HCT116 (cell line): ENCODE results near the gene FFAR4. TPM values are rescaled to one million over a fixed set of nuclear protein-coding genes. Genes with fewer than 3 reads are reported as not detected.

Experiments used
- ATAC-seq: fragments of 200-7000 bp; cut with Tn5 transposase; 2 replicates; pipeline ENCODE4 v1.9.1; 2020; ENCODE audit warnings: mild to moderate bottlenecking, moderate library complexity
- BruUV-seq: library from RNA; stranded (reverse); fragments of 400-500 nt; replicated peaks from 2 replicates; lab custom pipeline; 2021; lab: Mats Ljungman, UMichigan
- CTCF ChIA-PET: fragments of 300-600 bp; sonication (Branson Sonifier 250); formaldehyde crosslinking; loops from one replicate; lab custom pipeline; 2021; ENCODE audit warnings: antibody characterized with exemption; lab: Charles Lee
- POLR2A ChIA-PET: fragments of 300-600, 350-600 bp; sonication (Branson Sonifier 250); formaldehyde crosslinking; loops from one replicate; lab custom pipeline; 2021; ENCODE audit warnings: antibody characterized with exemption; lab: Charles Lee
- RAD21 ChIA-PET, 2 experiments: fragments of 300-600 bp; sonication (Branson Sonifier 250); formaldehyde crosslinking; loops; one replicate each; lab custom pipeline; 2023; ENCODE audit warnings: low total read pairs in 2 of 2; ENCODE audit not compliant: uncharacterized antibody in 2 of 2, unreplicated experiment in 2 of 2, low non-redundant PET in 1 of 2; lab: Charles Lee
- DNase-seq: peaks from one replicate; pipeline ENCODE4 v3.0.0-alpha.2; 2010; ENCODE audit warnings: low read depth, low spot score
- H2AFZ ChIP-seq: fragments of 200-600 bp; shearing (Covaris generic), sonication (generic); 2 replicates; pipeline ENCODE4 v1.6.1; 2017; ENCODE audit warnings: low read depth, mixed run types, mixed read lengths, antibody characterized with exemption, low read length; ENCODE audit not compliant: poor library complexity, severe bottlenecking
- H3K27ac ChIP-seq: 2 replicates; pipeline ENCODE4 v1.5.1; 2012; ENCODE audit warnings: low read depth, low read length
- H3K27me3 ChIP-seq: fragments of 200-600 bp; sonication (generic); 2 replicates; pipeline ENCODE4 v1.6.1; 2016; ENCODE audit warnings: mixed run types, low read length, mixed read lengths; ENCODE audit not compliant: insufficient read depth
- H3K36me3 ChIP-seq, 2 experiments: fragments of 200-500 bp in 1 of 2; fragments of 200-600 bp in 1 of 2; sonication (Bioruptor generic) in 1 of 2; sonication (generic) in 1 of 2; 2 replicates each; pipeline versions ENCODE4 v1.5.1 to v1.6.1; 2014 to 2016; ENCODE audit warnings: low read length in 2 of 2, inconsistent platforms in 1 of 2, mixed read lengths in 1 of 2, mixed run types in 1 of 2; ENCODE audit not compliant: insufficient read depth in 2 of 2, control insufficient read depth in 1 of 2
- H3K4me1 ChIP-seq, 2 experiments: fragments of 200-600 bp in 1 of 2; sonication (generic) in 1 of 2; 2 replicates each; pipeline versions ENCODE4 v1.5.1 to v1.6.1; 2012 to 2017; ENCODE audit warnings: low read length in 2 of 2, inconsistent platforms in 1 of 2, mild to moderate bottlenecking in 1 of 2, mixed read lengths in 1 of 2, mixed run types in 1 of 2, moderate library complexity in 1 of 2; ENCODE audit not compliant: insufficient read depth in 2 of 2, control insufficient read depth in 1 of 2
- H3K4me2 ChIP-seq: fragments of 200-600 bp; sonication (generic); 2 replicates; pipeline ENCODE4 v1.6.1; 2017; ENCODE audit warnings: mixed run types, low read length, mixed read lengths
- H3K4me3 ChIP-seq, 2 experiments: fragments of 200-600 bp in 1 of 2; sonication (generic) in 1 of 2; replicated peaks in 1 of 2; 2 replicates each; pipeline ENCODE4 v1.5.1; 2011 to 2016; ENCODE audit warnings: low read length in 2 of 2, control low read depth in 1 of 2, low read depth in 1 of 2, mild to moderate bottlenecking in 1 of 2, mixed read lengths in 1 of 2, mixed run types in 1 of 2
- H3K79me2 ChIP-seq: fragments of 200-600 bp; sonication (generic); 2 replicates; pipeline ENCODE4 v1.6.1; 2017; ENCODE audit warnings: mild to moderate bottlenecking, mixed run types, low read length, moderate library complexity, mixed read lengths; ENCODE audit not compliant: insufficient read depth
- H3K9ac ChIP-seq: fragments of 200-600 bp; sonication (generic); 2 replicates; pipeline ENCODE4 v1.6.1; 2016; ENCODE audit warnings: low read length, mixed read lengths
- H3K9me2 ChIP-seq: fragments of 200-600 bp; sonication (generic), shearing (Covaris generic); 2 replicates; pipeline ENCODE4 v1.6.1; 2017; ENCODE audit warnings: mixed run types, mild to moderate bottlenecking, moderate library complexity; ENCODE audit not compliant: insufficient read depth
- H3K9me3 ChIP-seq, 2 experiments: fragments of 200-500 bp in 1 of 2; fragments of 200-600 bp in 1 of 2; sonication (Bioruptor generic) in 1 of 2; sonication (generic) in 1 of 2; 2 replicates each; pipeline ENCODE4 v1.6.1; 2014 to 2017; ENCODE audit warnings: low read length in 2 of 2, mixed read lengths in 2 of 2, inconsistent platforms in 1 of 2, low read depth in 1 of 2, mild to moderate bottlenecking in 1 of 2, mixed run types in 1 of 2, moderate library complexity in 1 of 2; ENCODE audit not compliant: control insufficient read depth in 1 of 2, insufficient read depth in 1 of 2
- H4K20me1 ChIP-seq: fragments of 200-600 bp; sonication (generic), shearing (Covaris generic); 2 replicates; pipeline ENCODE4 v1.6.1; 2017; ENCODE audit warnings: mixed run types, mild to moderate bottlenecking, moderate library complexity; ENCODE audit not compliant: insufficient read depth
- ATF3 ChIP-seq: IDR thresholded peaks from 2 replicates; pipeline ENCODE4 v1.6.1; 2012
- CBX3 ChIP-seq: IDR thresholded peaks from 2 replicates; pipeline ENCODE4 v1.6.1; 2012; ENCODE audit warnings: low read depth
- CEBPB ChIP-seq: IDR thresholded peaks from 2 replicates; pipeline ENCODE4 v1.6.1; 2012; ENCODE audit warnings: low read depth
- CTCF ChIP-seq, 3 experiments: fragments of 200-600 bp in 1 of 3; sonication (generic) in 1 of 3; IDR thresholded peaks in 2 of 3; conservative IDR thresholded peaks in 1 of 3; 2 replicates each; pipeline ENCODE4 v1.5.1; 2012 to 2017; ENCODE audit warnings: low read depth in 2 of 3, low read length in 2 of 3, antibody characterized with exemption in 1 of 3, borderline replicate concordance in 1 of 3, control low read depth in 1 of 3, mild to moderate bottlenecking in 1 of 3, mixed read lengths in 1 of 3, mixed run types in 1 of 3, moderate library complexity in 1 of 3; ENCODE audit not compliant: insufficient read depth in 1 of 3
- EZH2 ChIP-seq: fragments of 200-600 bp; sonication (generic); IDR thresholded peaks from 2 replicates; pipeline ENCODE4 v1.6.1; 2017; ENCODE audit warnings: antibody characterized with exemption, mixed run types
- EZH2phosphoT487 ChIP-seq: fragments of 200-600 bp; IDR thresholded peaks from 2 replicates; pipeline ENCODE4 v1.6.1; 2018; ENCODE audit warnings: antibody characterized with exemption, borderline replicate concordance
- JUND ChIP-seq: IDR thresholded peaks from 2 replicates; pipeline ENCODE4 v1.6.1; 2012
- POLR2A ChIP-seq: IDR thresholded peaks from 2 replicates; pipeline ENCODE4 v1.7.0; 2011; ENCODE audit warnings: borderline replicate concordance; ENCODE audit not compliant: insufficient read depth, insufficient read length; ENCODE audit errors: extremely low read depth
- POLR2AphosphoS5 ChIP-seq: IDR thresholded peaks from 2 replicates; pipeline ENCODE4 v1.6.1; 2011; ENCODE audit warnings: mild to moderate bottlenecking, low read depth, low read length, moderate library complexity
- RAD21 ChIP-seq: IDR thresholded peaks from 2 replicates; pipeline ENCODE4 v1.6.1; 2012; ENCODE audit warnings: low read depth, mild to moderate bottlenecking
- SIN3A ChIP-seq: IDR thresholded peaks from 2 replicates; pipeline ENCODE4 v1.6.1; 2012; ENCODE audit warnings: low read depth
- SP1 ChIP-seq: IDR thresholded peaks from 2 replicates; pipeline ENCODE4 v1.6.1; 2012; ENCODE audit warnings: low read depth
- TCF7L2 ChIP-seq: IDR thresholded peaks from 2 replicates; pipeline ENCODE4 v1.7.0; 2011; ENCODE audit warnings: borderline replicate concordance, inconsistent platforms; ENCODE audit not compliant: insufficient read depth, insufficient read length; ENCODE audit errors: extremely low read depth
- YY1 ChIP-seq: IDR thresholded peaks from 2 replicates; pipeline ENCODE4 v1.6.1; 2011; ENCODE audit warnings: low read length, low read depth, moderate library complexity, mild to moderate bottlenecking; ENCODE audit not compliant: insufficient replicate concordance; ENCODE audit errors: extremely low read depth
- ZFX ChIP-seq: fragments of 450-650 bp; IDR thresholded peaks from 2 replicates; pipeline ENCODE4 v1.6.1; 2017
- intact Hi-C: fragments of 100-400 bp; cut with micrococcal nuclease; formaldehyde crosslinking; loops from 2 replicates; pipeline ENCODE4 v1.10.0; 2022
- total RNA-seq: library from RNA; stranded (reverse); gene quantifications from one replicate; pipeline ENCODE4 v1.2.1, GENCODE V29; 2021; ENCODE audit not compliant: unreplicated experiment
- TF ChIP-seq, protein P1 (sequence below): IDR thresholded peaks from 2 replicates; pipeline ENCODE4 v1.6.1; 2011; ENCODE audit warnings: mild to moderate bottlenecking, low read length, moderate library complexity; ENCODE audit not compliant: insufficient replicate concordance; ENCODE audit errors: extremely low read depth
- TF ChIP-seq, protein P2 (sequence below): IDR thresholded peaks from 2 replicates; pipeline ENCODE4 v1.6.1; 2012

FFAR4 gene
- total RNA-seq, 1 experiment from 2014 or later, result not detected

- DNase-seq (no peak), ATAC-seq (no peak)
- CTCF ChIA-PET, result no interaction called here
- H4K20me1 ChIP-seq, result no peaks in the 10 kb centered on the region
- intact Hi-C loops, result no loop called here
- H3K4me1 ChIP-seq, result no peaks in the 10 kb centered on the region
- no peak overlapping the region for H3K4me3 ChIP-seq
- no peak overlapping the region for H2AFZ ChIP-seq
- H3K36me3 ChIP-seq, result no peaks in the 10 kb centered on the region
- no peak overlapping the region for H3K27ac ChIP-seq
- no TSS peak for BruUV-seq
- H3K9ac ChIP-seq, result no peak overlapping the region
- no peaks in the 10 kb centered on the region for H3K9me3 ChIP-seq
- no peaks in the 10 kb centered on the region for H3K79me2 ChIP-seq
- no peaks in the 10 kb centered on the region for H3K9me2 ChIP-seq
- H3K4me2 ChIP-seq, result no peak overlapping the region
- TF ChIP-seq SP1, result no peak
- TF ChIP-seq ZFX, result no peak
- no peak for TF ChIP-seq CBX3
- no peak for TF ChIP-seq YY1
- no peaks in the 10 kb centered on the region for H3K27me3 ChIP-seq
- RAD21 ChIA-PET, result no interaction called here
- POLR2A ChIA-PET, result no interaction called here
Observed at GRCh38 chr10:93599335-93599734, 32.9 kb downstream of the FFAR4 start.

GRCh38 chr10:93599778-93600177 lies 33.3 kb downstream of the FFAR4 start:
- Histone ChIP-seq H3K9me3 (no peaks in the 10 kb centered on the region), H3K27me3 (no peaks in the 10 kb centered on the region), H3K9ac (no peak overlapping the region), H3K4me3 (no peak overlapping the region), H3K27ac (no peak overlapping the region), H3K4me1 (no peaks in the 10 kb centered on the region), H4K20me1 (no peaks in the 10 kb centered on the region), H3K36me3 (no peaks in the 10 kb centered on the region), H3K4me2 (no peak overlapping the region), H3K79me2 (no peaks in the 10 kb centered on the region), H2AFZ (no peak overlapping the region), H3K9me2 (no peaks in the 10 kb centered on the region)
- ATAC-seq (no peak), DNase-seq (no peak)
- CTCF ChIA-PET, result no interaction called here
- BruUV-seq, result no TSS peak
- no peak for TF ChIP-seq EZH2
- no peak for TF ChIP-seq EZH2phosphoT487
- no peak for TF ChIP-seq ZFX
- TF ChIP-seq CEBPB, result no peak
- TF ChIP-seq SP1, result no peak
- no peak for TF ChIP-seq JUND
- TF ChIP-seq POLR2A, result no peak
- TF ChIP-seq, protein P1, sequence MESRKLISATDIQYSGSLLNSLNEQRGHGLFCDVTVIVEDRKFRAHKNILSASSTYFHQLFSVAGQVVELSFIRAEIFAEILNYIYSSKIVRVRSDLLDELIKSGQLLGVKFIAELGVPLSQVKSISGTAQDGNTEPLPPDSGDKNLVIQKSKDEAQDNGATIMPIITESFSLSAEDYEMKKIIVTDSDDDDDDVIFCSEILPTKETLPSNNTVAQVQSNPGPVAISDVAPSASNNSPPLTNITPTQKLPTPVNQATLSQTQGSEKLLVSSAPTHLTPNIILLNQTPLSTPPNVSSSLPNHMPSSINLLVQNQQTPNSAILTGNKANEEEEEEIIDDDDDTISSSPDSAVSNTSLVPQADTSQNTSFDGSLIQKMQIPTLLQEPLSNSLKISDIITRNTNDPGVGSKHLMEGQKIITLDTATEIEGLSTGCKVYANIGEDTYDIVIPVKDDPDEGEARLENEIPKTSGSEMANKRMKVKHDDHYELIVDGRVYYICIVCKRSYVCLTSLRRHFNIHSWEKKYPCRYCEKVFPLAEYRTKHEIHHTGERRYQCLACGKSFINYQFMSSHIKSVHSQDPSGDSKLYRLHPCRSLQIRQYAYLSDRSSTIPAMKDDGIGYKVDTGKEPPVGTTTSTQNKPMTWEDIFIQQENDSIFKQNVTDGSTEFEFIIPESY, result no peak
- no peak for TF ChIP-seq TCF7L2
- TF ChIP-seq RAD21, result no peak
- TF ChIP-seq, protein P2, sequence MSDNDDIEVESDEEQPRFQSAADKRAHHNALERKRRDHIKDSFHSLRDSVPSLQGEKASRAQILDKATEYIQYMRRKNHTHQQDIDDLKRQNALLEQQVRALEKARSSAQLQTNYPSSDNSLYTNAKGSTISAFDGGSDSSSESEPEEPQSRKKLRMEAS, result no peak
- no peak for TF ChIP-seq CTCF (IDR thresholded peaks at IDR 0.05 in 2 of 3, conservative IDR thresholded peaks at IDR 0.05 in 1 of 3; ENCODE audit: borderline replicate concordance in 1 of 3, insufficient read depth in 1 of 3, low read depth in 2 of 3, low read length in 2 of 3)
- TF ChIP-seq ATF3, result no peak
- TF ChIP-seq POLR2AphosphoS5, result no peak
- TF ChIP-seq SIN3A, result no peak
- RAD21 ChIA-PET, result no interaction called here
- POLR2A ChIA-PET, result no interaction called here
- intact Hi-C loops, result no loop called here
